ENCODE results near the gene SORT1.

DNA sequence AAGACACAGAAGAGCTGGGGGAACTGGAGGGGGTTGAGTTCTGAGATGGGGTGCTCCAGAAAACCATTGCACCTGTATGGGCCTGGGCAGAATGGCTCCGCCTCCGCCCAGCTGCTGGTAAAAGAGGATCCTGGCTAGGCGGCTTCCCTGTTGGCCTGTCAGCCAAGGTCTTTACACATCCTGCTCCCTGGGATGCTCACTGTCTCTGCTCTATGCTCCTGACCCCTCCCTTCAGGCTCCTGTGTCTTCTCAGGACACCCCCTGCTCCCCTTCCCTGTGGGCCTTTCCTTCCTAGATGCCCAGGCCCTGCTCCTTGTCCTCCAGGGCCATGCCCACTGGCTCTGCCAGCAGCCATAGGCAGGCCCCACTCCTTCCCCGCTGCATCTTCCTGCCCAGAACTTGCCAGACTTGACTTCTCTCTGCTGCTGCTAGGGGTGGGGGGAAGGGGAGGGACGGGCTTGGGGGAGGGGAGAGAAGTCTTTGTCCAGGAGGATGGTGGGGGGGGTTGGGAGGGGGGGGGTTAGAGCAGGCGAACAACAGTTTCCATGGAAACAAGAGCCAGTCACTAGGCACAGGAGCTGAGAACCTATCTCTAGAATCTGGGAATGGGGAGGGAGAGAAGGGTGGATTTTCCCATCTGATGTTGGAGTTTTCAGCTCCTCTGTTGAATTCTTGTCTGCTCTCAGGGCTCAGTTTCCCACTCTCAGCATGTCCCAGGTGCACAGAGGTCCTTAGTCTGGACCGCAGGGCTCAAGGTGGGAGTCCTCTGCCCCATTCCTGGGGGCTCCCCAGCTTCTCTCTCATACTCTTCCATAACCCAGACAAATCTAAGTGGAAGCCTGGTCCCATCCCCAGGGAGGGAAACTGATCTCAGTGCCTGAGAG lies 137.8 kb downstream of the SORT1 start:
- TF ChIP-seq EP300 (IDR thresholded peaks at IDR 0.05) = no peak
- TF ChIP-seq, protein P1, sequence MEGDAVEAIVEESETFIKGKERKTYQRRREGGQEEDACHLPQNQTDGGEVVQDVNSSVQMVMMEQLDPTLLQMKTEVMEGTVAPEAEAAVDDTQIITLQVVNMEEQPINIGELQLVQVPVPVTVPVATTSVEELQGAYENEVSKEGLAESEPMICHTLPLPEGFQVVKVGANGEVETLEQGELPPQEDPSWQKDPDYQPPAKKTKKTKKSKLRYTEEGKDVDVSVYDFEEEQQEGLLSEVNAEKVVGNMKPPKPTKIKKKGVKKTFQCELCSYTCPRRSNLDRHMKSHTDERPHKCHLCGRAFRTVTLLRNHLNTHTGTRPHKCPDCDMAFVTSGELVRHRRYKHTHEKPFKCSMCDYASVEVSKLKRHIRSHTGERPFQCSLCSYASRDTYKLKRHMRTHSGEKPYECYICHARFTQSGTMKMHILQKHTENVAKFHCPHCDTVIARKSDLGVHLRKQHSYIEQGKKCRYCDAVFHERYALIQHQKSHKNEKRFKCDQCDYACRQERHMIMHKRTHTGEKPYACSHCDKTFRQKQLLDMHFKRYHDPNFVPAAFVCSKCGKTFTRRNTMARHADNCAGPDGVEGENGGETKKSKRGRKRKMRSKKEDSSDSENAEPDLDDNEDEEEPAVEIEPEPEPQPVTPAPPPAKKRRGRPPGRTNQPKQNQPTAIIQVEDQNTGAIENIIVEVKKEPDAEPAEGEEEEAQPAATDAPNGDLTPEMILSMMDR (IDR thresholded peaks at IDR 0.05) = no peak
- TF ChIP-seq POLR2A (IDR thresholded peaks at IDR 0.05) = no peak
